Measurements from ENCODE around the gene PLA2G2F.

The PLA2G2F gene

DNA sequence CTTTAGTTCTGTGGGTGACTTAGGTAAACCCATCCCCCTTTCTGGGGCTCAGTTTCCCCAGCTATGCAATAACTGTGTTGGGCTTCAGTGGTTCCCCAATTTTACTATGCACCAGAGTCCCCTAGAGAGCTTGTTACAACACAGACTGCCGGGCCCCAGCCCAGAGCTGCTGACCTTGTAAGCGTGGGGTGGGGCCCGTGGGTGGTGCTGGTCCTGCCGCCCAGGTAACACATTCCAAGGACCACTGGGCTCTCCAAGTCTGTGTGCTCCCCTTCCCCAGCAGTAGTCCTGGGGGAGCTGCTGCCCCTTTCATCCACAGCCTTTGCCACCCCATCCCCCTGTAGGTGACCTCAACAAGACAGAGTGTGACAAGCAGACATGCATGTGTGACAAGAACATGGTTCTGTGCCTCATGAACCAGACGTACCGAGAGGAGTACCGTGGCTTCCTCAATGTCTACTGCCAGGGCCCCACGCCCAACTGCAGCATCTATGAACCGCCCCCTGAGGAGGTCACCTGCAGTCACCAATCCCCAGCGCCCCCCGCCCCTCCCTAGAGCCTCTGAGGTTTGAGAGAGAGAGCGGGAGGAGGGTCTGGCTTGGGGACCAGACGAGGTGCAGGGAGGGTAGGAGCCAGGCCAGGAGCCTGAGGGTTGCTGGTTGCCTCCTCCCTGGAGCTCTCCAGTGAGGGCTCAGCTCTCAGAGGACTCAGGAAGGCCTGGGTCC is 8.9 kb downstream of the PLA2G2F start:
- no peaks in the 10 kb centered on the region for H3K27me3 ChIP-seq (ENCODE audit: low read length)
- H3K9me3 ChIP-seq (ENCODE audit: insufficient read depth, low read length), result no peaks in the 10 kb centered on the region
- H2AFZ ChIP-seq (ENCODE audit: low read depth, low read length, severe bottlenecking), result no peak overlapping the region
- TF ChIP-seq CTCF (IDR thresholded peaks at IDR 0.05; ENCODE audit: insufficient read depth, low read length, poor library complexity, severe bottlenecking), result no peak
- TF ChIP-seq EZH2phosphoT487 (conservative IDR thresholded peaks at IDR 0.05; ENCODE audit: low read length), result no peak
- H3K4me2 ChIP-seq (ENCODE audit: low read depth, low read length, poor library complexity, severe bottlenecking), result no peak overlapping the region
- H3K79me2 ChIP-seq (ENCODE audit: insufficient read depth, low read length), result no peaks in the 10 kb centered on the region
- no peak overlapping the region for H3K4me3 ChIP-seq (ENCODE audit: insufficient read depth, low read length, poor library complexity, severe bottlenecking)
- no peak overlapping the region for H3K27ac ChIP-seq (ENCODE audit: low read depth, low read length)
- no peaks in the 10 kb centered on the region for H4K20me1 ChIP-seq (ENCODE audit: low read depth, low read length)
- H3K9me2 ChIP-seq (replicated peaks; ENCODE audit: insufficient read depth, low read length), result no peaks in the 10 kb centered on the region
- no peaks in the 10 kb centered on the region for H3K36me3 ChIP-seq (ENCODE audit: low read length)
- no peak overlapping the region for H3K9ac ChIP-seq (ENCODE audit: low read length)
- no peaks in the 10 kb centered on the region for H3F3A ChIP-seq (ENCODE audit: insufficient read depth)

DNA sequence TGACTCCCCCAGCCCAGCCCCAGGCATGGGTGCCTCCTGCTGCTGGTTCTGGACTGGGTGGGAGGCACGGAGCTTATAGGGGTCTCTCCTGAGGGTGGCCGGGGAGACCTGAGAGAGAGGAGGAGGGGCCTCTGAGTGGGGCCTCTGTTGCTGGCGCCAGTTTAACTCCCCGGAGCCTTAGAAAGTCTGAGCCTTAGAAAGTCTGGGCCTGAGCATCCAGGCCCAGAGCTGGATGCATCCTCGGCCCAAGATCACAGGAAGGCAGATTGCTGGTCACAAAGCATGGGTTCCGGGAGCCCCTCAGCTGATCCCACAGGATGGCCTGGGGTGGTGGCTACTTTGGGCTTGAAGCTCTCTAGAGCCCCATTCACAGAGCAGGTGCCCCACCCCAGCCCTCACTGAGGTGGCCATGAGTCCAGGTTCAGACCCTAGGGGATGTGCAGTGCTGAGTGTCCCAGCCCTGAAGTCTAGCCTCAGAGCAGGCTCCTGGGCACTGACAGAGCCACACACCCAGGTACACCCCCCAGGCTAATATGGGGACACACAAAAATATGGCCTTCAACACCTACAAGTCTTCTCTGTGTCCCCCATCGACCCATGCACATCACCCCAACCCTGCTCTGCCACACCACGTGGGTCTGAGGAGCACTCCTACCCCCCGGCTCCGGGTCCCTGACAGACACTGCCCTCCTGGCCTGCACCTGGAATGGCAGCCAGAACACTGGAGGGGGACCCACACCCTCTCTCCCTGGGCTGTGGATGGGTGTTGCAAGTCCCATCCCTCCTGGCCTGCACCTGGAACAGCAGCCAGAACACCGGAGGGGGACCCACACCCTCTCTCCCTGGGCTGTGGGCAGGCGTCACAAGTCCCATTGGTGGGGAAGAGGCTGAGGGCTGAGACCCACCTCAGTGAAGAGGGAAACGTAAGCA is 9.7 kb downstream of the PLA2G2F start:
- Histone ChIP-seq H3K4me2 (ENCODE audit: low read depth, low read length, poor library complexity, severe bottlenecking) (no peak overlapping the region), H3K4me3 (ENCODE audit: insufficient read depth, low read length, poor library complexity, severe bottlenecking) (no peak overlapping the region), H3F3A (ENCODE audit: insufficient read depth) (no peaks in the 10 kb centered on the region), H3K9me3 (ENCODE audit: insufficient read depth, low read length) (no peaks in the 10 kb centered on the region), H2AFZ (ENCODE audit: low read depth, low read length, severe bottlenecking) (no peak overlapping the region), H3K27ac (ENCODE audit: low read depth, low read length) (no peak overlapping the region), H3K79me2 (ENCODE audit: insufficient read depth, low read length) (no peaks in the 10 kb centered on the region), H3K9me2 (replicated peaks; ENCODE audit: insufficient read depth, low read length) (no peaks in the 10 kb centered on the region), H4K20me1 (ENCODE audit: low read depth, low read length) (no peaks in the 10 kb centered on the region), H3K27me3 (ENCODE audit: low read length) (no peaks in the 10 kb centered on the region), H3K36me3 (ENCODE audit: low read length) (no peaks in the 10 kb centered on the region), H3K9ac (ENCODE audit: low read length) (no peak overlapping the region)
- no peak for TF ChIP-seq CTCF (IDR thresholded peaks at IDR 0.05; ENCODE audit: insufficient read depth, low read length, poor library complexity, severe bottlenecking)

GRCh38 chr1:20149601-20150325 is 10.6 kb downstream of the PLA2G2F start:
- Histone ChIP-seq H3K27ac (ENCODE audit: low read depth, low read length) (no peak overlapping the region), H3K4me2 (ENCODE audit: low read depth, low read length, poor library complexity, severe bottlenecking) (no peak overlapping the region), H3K9ac (ENCODE audit: low read length) (no peak overlapping the region), H3K4me3 (ENCODE audit: insufficient read depth, low read length, poor library complexity, severe bottlenecking) (no peak overlapping the region), H3K9me2 (replicated peaks; ENCODE audit: insufficient read depth, low read length) (no peaks in the 10 kb centered on the region), H3K79me2 (ENCODE audit: insufficient read depth, low read length) (no peaks in the 10 kb centered on the region), H3K36me3 (ENCODE audit: low read length) (no peaks in the 10 kb centered on the region), H3K27me3 (ENCODE audit: low read length) (no peaks in the 10 kb centered on the region), H3F3A (ENCODE audit: insufficient read depth) (no peaks in the 10 kb centered on the region), H4K20me1 (ENCODE audit: low read depth, low read length) (no peaks in the 10 kb centered on the region), H3K9me3 (ENCODE audit: insufficient read depth, low read length) (no peaks in the 10 kb centered on the region), H2AFZ (ENCODE audit: low read depth, low read length, severe bottlenecking) (no peak overlapping the region)
- no peak for TF ChIP-seq EZH2phosphoT487 (conservative IDR thresholded peaks at IDR 0.05; ENCODE audit: low read length)
